ENCODE measurements around the gene LRP1-AS. TPM values are rescaled to one million over a fixed set of nuclear protein-coding genes. Genes with fewer than 3 reads are reported as not detected.

Gene LRP1-AS
- total RNA-seq, 2 experiments from 2014 or later: not detected

DNA sequence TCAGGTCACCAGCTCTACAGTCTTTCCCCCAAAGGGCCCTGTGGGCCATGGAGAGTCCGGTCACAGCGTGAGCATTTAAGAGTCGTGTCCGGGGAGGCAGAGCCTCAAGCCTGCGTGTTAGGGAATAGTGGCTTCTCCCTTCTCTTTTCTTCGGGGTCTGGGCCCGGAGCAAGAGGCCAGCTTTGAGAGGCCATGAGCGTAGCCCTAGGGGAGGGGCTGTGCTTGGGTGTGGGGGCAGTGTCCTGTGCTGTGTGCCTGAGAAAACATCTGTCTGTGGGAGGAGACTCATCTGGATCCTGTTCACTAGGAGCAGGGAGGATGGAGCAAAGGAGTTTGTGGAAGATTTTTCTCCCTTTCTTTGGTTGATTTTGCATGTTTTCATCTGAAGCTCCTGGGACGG, 5.3 kb downstream of the LRP1-AS start:
- Mint-ChIP-seq H3K27me3 (no peaks in the 10 kb centered on the region), H3K9me3 (no peaks in the 10 kb centered on the region), H3K36me3 (ENCODE audit: low read depth) (no peaks in the 10 kb centered on the region), H3K4me1 (ENCODE audit: low read depth) (peaks cover 6% of the 10 kb centered on the region), H3K27ac (no peak overlapping the region), H3K4me3 (no peak overlapping the region)
- ATAC-seq (ENCODE audit: poor library complexity): no peak
- no peak overlapping the region for H3K27ac ChIP-seq (ENCODE audit: low read depth in 1 of 2, low read length in 2 of 2)
- no peaks in the 10 kb centered on the region for H3K9me3 ChIP-seq (ENCODE audit: control insufficient read depth in 1 of 2, insufficient read depth in 1 of 2, low read length in 2 of 2)
- CTCF ChIA-PET: no interaction called here
- no peak for TF ChIP-seq CTCF (IDR thresholded peaks at IDR 0.05)
- intact Hi-C loops (cut with DNase I, micrococcal nuclease): no loop called here
- H3K36me3 ChIP-seq (ENCODE audit: insufficient read depth, low read length): peaks cover 2% of the 10 kb centered on the region
- no peak overlapping the region for H3K4me3 ChIP-seq (ENCODE audit: low read length)
- POLR2A ChIA-PET: interaction anchor here (0.6 kb wide), 1 partner anchor 167 kb away, joined by 3 read pairs; no protein-coding TSS in a partner anchor
- no peak for DNase-seq
- no peaks in the 10 kb centered on the region for H3K27me3 ChIP-seq (ENCODE audit: control insufficient read depth in 1 of 2, insufficient read depth in 2 of 2, low read length in 2 of 2)
- peaks cover 5% of the 10 kb centered on the region for H3K4me1 ChIP-seq (ENCODE audit: insufficient read depth, low read length)

GRCh38 chr12:57141249-57141648, 6.2 kb downstream of the LRP1-AS start:
- Histone ChIP-seq H3K27ac (ENCODE audit: low read depth in 1 of 2, low read length in 2 of 2) (no peak overlapping the region), H3K4me1 (ENCODE audit: insufficient read depth, low read length) (peaks cover 5% of the 10 kb centered on the region), H3K4me3 (ENCODE audit: low read length) (no peak overlapping the region), H3K9me3 (ENCODE audit: control insufficient read depth in 1 of 2, insufficient read depth in 1 of 2, low read length in 2 of 2) (no peaks in the 10 kb centered on the region), H3K36me3 (ENCODE audit: insufficient read depth, low read length) (peaks cover 2% of the 10 kb centered on the region), H3K27me3 (ENCODE audit: control insufficient read depth in 1 of 2, insufficient read depth in 2 of 2, low read length in 2 of 2) (no peaks in the 10 kb centered on the region)
- ATAC-seq (ENCODE audit: poor library complexity) (no peak), DNase-seq (no peak)
- CTCF ChIA-PET: no interaction called here
- no peak for TF ChIP-seq CTCF (IDR thresholded peaks at IDR 0.05)
- Mint-ChIP-seq H3K9me3 (no peaks in the 10 kb centered on the region), H3K27me3 (no peaks in the 10 kb centered on the region), H3K4me3 (no peak overlapping the region), H3K36me3 (ENCODE audit: low read depth) (no peaks in the 10 kb centered on the region), H3K4me1 (ENCODE audit: low read depth) (peaks cover 6% of the 10 kb centered on the region), H3K27ac (no peak overlapping the region)
- POLR2A ChIA-PET: interaction anchor here (0.6 kb wide), 1 partner anchor 168 kb away, joined by 3 read pairs; no protein-coding TSS in a partner anchor
- intact Hi-C loops (cut with DNase I, micrococcal nuclease): no loop called here

DNA sequence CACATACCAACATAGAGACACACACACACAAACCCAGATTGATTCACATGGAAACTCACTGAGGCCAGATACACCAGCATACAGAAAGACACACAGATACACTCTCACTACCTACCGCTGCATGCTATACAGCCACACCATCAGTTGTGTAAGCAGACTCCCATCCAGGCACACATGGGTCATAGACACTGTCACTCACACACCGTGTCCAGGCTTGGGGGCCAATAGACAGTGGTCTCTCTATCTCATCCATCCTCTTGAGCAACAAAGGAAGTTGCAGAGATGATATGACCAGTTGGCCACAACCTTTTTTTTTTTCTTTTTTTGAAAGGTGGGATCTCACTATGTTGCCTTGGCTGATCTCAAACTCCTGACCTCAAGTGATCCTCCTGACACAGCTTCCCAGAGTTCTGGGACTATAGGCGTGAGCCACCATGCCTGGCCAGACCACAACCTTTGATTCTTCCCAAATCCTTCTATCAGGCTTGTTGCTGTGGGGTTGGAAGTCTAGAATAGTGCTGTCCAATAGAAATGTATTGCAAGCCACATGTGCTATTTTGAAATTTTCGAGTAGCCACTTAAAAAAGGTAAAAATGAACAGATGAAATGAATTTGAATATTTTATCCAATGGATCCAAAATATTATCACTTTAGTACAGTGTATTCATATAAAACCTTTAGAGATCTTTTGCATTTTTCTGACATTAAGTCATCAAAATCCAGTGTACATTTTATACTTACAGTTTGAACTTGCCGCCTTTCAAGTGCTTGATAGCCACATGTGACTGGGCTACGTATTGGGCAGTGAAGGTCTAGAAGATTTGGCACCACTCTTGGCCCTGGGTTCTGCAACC, 7.4 kb downstream of the LRP1-AS start:
- H3K27ac Mint-ChIP-seq: no peak overlapping the region
- no peak for TF ChIP-seq CTCF (IDR thresholded peaks at IDR 0.05)
- DNase-seq: no peak
- no peaks in the 10 kb centered on the region for H3K9me3 Mint-ChIP-seq
- H3K4me3 Mint-ChIP-seq: no peak overlapping the region
- H3K4me3 ChIP-seq (ENCODE audit: low read length): no peak overlapping the region
- H3K36me3 Mint-ChIP-seq (ENCODE audit: low read depth): no peaks in the 10 kb centered on the region
- intact Hi-C loops (cut with DNase I, micrococcal nuclease): no loop called here
- peaks cover 5% of the 10 kb centered on the region for H3K4me1 ChIP-seq (ENCODE audit: insufficient read depth, low read length)
- peaks cover 2% of the 10 kb centered on the region for H3K36me3 ChIP-seq (ENCODE audit: insufficient read depth, low read length)
- POLR2A ChIA-PET: no interaction called here
- H3K27me3 Mint-ChIP-seq: no peaks in the 10 kb centered on the region
- H3K4me1 Mint-ChIP-seq (ENCODE audit: low read depth): peaks cover 6% of the 10 kb centered on the region
- H3K27ac ChIP-seq (ENCODE audit: low read depth in 1 of 2, low read length in 2 of 2): no peak overlapping the region
- no peaks in the 10 kb centered on the region for H3K9me3 ChIP-seq (ENCODE audit: control insufficient read depth in 1 of 2, insufficient read depth in 1 of 2, low read length in 2 of 2)
- CTCF ChIA-PET: no interaction called here
- ATAC-seq (ENCODE audit: poor library complexity): no peak
- H3K27me3 ChIP-seq (ENCODE audit: control insufficient read depth in 1 of 2, insufficient read depth in 2 of 2, low read length in 2 of 2): no peaks in the 10 kb centered on the region
